Activated naive CD4-positive, alpha-beta T cell (primary cell): ENCODE results near the gene DPP6.

ENCODE experiments used
- DNase-seq, 4 experiments: peaks; one replicate each; lab custom pipeline; 2025; lab: John Stamatoyannopoulos, UW

Gene DPP6

DNA sequence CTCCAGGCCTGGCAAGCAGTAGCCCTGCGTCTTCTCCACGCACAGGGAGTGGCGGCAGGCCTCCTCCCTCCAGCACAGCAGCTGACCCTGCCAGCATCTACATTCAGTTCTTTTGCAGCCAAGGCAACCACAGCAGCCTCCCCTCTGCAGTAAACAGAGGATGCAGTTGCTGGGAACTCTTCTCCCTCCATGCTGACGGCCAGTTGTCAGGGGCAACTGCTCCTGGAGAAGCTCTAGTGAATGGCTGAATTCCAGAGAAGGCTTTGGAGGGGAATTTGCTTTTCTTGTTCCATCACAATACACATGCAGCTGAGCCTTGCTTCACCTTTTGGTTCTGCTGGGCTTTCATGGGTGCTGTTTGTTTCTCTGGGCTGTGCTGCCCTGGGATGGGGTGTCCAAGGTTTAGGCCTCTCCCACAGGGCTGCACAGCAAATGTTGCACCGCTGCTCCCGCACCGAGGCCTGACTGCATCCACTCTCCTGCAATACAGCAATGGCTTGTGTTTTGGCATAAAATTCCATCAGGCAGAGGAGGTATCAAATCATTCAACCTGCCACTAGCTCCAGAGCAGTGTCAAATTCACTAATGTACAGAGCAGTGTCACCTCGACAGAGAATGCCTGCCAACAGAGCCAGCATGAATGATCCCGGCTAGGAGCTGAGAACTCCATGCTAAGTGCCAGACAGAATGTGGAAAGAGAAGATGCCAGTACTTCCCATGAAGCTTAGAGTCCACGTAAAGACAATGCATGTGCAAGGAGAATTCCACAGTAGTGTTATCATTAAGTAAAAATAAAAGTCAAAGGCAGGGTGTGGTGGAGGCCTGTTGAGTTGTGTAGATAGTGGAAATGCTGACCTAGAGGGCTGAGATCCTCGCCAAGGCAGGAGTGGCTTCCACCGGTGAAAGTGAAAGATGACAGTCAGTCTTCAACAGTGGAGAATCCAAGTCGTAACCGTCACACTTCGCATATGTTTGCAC lies 399.6 kb downstream of the DPP6 start:
- DNase-seq: no peak

DNA sequence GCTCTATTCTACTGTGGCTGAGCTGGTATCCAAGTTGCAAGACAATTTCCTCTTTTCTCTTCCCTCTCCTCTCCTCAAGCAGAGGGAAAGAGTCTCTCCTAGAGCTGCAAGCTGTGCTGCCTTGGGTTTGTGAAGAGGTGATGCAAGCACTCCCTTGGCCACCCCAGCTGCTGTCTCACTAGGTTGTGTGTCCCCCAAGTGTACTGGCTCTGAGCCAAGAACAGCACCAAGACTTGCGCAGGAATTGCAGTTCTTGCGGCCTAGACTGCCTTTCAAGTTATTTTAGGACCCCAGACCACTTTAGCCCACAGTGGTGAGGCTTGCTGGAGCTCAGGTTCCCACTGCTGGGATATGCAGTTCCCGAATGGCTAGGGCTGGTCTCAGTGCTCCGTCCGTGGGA lies 411.6 kb downstream of the DPP6 start:
- no peak for DNase-seq

DNA sequence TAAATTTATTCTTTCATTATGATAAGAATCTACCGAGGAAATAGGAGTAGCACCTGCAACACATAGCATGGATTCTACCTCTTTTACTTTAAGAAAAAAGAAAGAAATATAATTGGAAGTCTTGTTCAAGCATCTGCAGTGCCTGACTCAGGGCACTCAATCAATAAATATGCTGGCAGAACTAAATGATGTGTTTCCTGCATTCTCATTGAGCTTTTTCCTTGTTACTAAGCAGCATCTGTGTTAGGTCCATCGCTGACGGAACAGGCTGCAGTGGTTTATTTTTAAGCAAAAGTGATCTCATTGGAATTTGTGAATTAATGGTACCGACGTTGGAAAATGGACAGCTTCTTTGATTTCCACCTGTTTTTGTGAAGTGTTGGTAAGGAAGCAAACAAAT lies 417.5 kb downstream of the DPP6 start:
- DNase-seq: no peak

DNA sequence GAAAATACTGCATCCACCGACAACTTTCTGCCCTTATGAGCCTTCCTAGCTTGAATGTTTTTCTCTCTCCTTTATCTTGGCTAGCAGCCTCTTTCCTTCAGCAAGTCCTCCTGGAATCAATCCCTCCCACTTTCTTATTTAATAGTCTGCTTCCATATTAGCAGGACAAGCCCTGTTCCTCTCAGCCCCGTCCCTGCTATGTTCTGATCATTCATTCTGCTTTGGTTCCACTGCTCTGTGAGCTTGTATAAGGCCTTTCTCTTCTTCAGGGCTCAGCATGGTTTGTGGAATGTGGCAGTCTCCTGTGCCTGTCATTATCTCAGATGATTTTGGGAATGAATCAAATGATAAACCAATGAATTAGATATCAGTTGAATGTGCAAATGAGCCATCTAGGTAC lies 420.1 kb downstream of the DPP6 start:
- DNase-seq: no peak

DNA sequence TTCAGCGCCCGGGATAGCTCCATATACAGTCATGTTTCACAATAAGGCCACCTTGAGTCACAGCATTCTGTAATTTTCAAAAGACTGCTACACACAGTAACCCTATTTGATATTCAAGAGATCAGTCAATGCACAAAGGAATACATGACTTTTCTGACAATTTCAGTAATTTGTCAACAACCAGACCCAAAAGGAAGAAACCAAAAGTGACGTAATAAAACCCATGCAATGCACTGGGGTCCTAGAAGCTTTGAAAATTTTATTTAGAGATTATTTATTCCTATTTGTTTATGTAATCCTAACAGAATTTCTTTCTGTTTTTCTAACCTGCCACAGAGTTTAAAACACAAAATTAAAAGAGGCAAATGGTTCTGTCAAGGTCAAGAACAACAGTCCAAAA lies 421.2 kb downstream of the DPP6 start:
- no peak for DNase-seq

DNA sequence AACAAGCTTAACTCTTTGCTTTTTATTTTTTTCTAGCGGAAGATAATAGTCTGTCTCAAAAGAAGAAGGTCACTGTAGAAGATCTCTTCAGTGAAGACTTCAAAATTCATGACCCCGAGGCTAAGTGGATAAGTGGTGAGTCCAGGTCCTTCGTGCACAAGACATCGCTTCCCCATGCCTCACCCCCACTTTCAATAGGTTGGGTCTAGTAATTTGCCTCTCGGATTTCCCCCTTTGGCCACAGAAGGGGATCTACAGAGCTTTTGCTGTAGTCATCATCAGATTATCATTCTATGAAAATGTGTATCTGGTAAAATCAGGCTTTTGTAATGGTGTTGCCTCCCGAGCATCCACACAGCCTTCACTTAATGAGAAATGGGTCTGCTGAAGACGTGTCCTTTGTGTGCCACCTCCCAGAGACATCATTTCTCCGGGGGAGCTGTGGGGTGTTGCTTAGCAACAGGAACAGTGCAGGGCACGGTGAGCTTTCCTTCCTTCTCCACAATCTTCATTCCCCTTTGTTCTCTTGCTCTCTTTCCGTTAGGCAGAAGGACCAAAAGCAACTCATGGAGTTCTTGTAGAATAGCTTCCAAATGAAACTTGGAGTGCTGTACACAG lies 422.8 kb downstream of the DPP6 start:
- DNase-seq: no peak

DNA sequence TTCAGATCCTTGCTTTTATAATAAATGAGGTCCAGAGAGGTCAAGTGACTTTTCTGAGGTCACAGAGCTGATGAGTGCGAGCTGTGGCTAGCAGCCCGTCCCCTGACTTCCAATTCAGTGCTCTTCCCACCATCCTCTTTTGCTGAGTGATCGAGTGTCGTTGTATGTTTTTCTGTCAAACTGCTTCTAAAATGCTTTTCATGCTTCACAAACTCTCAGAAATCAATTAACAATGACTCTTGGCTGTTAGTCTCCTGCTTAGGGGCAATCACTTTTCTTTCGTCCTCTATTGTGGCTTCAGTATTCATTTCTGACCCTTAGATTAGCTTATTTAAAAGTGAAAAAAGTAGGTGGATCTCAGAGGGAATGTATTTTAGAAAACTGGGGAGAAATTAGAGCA lies 423.7 kb downstream of the DPP6 start:
- DNase-seq: no peak

DNA sequence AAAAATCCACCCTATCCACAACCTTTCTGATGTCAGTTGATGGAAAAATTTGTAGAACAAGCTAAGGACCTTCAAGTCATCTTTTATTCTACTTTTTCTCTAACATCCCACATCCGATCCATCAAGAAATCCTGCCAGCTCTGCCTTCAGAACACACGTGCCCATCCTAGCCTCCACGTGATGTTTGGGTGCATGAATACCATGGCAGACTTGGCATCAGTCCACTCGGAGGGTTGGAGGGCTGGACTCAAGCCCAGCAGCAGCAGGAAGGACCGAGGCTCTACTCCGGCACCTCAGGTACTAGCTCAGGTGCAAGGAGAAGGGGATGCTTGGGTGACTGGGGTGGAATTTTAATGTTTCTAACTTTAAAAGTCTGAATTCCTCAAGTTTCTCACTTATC lies 428.6 kb downstream of the DPP6 start:
- no peak for DNase-seq

DNA sequence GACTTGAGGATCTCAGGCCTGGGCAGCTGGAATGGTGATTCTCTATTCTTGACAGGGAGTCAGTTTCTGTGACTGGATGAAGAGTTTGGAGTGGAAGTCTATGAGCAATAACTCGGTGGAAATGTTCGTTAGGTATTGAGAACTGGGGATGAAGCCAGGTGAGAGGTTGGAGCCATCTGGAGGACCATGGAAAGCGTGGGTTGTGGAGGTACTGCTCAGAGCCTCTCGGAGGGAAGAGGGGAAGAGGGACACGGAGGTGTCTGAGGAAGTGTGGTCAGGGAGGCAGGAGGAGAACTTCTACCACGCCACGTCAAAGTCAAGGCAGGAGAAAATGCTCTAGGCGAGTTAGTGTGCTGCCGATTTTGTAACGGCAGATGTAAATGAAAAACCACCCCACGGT lies 430.7 kb downstream of the DPP6 start:
- no peak for DNase-seq

DNA sequence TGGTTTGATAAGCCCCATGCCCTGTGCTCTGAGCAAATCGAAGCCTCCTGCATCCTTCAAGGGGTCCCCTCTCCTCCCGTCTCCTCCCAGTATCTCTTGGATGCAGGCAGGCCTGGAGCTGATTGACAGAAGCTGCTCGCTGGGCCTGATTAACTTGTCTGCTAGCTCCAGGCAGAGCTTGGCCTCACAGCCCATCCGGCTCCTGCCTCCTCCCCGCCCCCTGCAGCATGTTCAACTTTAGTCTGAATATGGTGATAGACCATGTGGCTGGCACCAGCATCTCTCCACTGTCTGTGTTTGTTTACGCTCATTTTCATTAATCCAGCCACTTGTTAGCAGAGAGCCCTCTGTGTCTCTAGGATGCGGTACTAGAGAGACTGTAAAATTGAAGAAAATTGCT lies 432.2 kb downstream of the DPP6 start:
- no peak for DNase-seq

DNA sequence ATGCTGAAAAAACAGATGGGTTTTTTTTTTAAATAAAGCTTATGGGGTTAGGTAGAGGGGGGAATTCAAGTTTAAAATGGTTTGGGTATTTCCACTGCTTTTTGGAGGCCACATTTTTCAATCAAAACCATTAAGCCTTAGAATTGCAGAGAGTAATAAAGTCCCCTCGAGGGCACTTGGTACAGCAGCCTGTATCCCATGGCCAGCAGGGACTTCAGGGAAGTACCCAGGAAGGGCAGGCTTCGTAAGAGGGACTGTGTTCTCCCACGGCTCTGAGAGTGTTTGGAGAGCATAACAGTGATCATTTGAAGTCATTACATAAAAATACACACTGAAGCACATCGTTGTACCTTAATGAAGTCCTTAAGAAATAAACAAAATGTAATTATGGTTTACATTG lies 432.7 kb downstream of the DPP6 start:
- no peak for DNase-seq

DNA sequence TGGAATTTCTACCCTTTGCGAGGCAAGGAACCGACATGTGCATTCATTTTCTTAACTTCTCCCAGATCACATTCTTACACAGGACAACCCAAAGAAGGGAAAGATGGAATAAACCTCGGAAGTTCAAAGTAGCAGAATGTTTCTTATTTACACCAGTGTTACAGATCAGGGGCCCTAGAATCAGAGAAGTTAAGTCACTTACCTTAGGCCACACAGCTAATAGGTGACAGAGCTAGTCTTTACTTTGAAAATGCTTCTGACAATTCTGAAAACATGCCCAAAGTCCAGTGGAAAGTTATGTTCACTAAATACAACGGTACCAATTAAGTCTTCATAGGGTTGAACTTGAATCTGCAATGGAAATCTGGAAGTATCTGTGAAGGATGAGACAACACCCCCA lies 437.7 kb downstream of the DPP6 start:
- no peak for DNase-seq

DNA sequence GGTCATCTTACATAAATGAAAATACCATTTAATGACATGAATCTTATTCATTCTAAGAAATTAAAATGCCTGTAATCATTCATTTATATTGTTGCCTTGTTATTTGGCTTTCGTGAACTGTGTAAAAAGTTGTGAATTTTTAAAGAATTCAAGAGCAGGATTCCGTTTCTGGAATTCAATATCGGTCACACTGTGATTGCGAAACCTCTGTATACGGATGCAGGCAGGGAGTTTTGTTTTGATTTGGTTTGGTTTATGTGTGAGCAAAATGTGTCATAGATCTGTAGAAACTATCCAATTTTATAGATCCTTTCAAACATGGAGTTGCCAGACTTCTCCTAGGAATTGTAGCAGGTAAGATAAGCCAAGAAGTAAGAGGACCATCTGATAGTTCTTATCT lies 441.4 kb downstream of the DPP6 start:
- no peak for DNase-seq

DNA sequence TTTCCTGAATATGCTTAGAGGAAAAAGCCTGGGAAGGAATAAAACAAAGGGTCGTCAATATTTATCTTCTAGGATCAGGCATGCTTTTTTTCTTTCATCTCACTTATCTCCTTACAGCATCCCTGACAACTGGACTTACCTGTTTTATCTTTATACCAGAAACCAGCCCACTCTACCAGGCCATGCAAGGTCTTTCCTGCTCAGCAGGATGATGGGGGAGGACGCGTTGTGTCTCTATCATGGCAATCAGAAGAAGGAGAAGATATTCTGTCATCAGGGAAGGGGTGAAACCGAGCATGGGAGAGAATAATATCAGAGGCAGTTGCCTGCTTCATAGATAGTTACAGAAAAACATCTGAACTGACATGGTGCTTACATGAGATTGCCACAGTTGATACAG lies 445.6 kb downstream of the DPP6 start:
- DNase-seq: no peak

DNA sequence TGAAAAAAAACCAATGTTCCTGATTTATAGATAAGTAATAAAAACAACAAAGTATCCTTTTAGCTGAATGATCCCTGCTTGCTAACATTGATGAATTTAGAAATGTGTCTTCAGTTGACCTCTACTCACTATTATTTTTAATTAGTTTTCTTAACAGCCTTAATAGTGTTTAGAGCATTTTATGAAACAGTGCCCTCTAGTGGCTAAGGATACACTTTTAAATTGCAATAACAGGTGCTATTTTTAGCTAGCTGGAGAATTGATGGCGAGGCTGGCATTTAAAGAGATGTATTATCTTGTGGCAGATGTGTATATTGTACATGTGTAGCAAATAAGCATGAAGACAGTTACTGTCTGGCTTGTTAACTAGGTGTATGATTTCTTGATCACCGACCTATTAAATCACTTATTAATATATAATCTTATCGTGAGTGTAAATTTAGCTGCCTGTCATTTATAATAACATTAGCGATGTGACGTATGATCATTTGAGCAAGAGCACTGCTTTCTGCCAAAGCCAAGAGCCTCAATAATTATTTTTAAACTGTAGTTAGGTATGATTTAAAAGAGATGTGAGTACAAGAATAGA lies 451.9 kb downstream of the DPP6 start:
- no peak for DNase-seq

DNA sequence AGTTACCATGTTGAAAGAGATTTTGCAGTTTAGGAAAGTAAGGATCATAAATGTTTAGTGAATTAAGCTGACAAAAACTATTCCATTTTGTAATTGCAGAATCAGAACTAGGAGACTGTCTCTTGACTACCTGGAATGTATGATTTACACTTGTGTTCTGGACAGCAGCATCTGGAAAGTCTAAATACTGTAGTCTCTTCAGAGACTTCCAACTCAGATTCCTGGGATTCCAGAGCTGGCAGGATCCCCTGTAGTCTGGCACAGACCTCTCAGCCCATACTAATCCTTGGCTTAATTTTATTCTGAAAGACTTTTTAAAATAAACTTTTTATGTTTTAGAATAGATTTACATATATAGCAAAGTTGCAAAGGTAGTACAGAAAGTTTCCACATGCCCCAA lies 452.7 kb downstream of the DPP6 start:
- DNase-seq: no peak

DNA sequence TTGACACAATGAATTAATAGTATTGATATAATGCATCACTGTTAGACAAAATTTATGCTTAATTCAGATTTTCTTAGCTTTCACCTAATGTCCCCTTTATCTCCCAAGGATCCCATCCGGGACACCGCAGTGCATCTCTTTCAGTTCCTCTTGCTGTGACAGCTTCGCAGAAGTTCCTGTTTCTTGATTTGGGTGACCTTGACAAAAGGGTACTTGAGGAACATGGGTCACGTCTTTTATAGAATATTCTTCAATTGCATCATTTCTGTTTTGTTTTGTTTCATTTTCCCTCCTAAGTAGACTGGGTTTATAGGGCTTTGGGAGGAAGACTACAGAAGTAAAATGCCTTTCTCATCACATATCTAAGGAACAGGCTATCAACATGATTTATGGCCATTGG lies 453.2 kb downstream of the DPP6 start:
- DNase-seq: no peak

DNA sequence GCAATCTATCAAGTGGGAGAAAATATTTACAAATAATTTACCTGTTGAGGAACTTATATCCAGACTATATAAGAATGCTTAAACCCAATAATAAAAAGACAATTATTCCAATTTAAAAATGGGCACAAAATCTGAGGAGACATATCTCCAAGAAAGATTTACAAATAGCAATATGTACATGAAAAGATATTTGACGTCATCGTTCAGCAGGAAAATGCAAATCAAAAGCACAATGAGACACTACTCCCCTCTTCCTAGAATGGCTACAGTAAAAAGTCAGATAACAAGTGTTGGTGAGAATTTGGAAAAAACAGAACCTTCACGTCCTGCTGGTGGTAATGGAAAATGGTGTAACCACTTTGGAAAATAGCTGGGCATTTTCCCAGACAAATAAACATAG lies 457.0 kb downstream of the DPP6 start:
- DNase-seq: no peak

DNA sequence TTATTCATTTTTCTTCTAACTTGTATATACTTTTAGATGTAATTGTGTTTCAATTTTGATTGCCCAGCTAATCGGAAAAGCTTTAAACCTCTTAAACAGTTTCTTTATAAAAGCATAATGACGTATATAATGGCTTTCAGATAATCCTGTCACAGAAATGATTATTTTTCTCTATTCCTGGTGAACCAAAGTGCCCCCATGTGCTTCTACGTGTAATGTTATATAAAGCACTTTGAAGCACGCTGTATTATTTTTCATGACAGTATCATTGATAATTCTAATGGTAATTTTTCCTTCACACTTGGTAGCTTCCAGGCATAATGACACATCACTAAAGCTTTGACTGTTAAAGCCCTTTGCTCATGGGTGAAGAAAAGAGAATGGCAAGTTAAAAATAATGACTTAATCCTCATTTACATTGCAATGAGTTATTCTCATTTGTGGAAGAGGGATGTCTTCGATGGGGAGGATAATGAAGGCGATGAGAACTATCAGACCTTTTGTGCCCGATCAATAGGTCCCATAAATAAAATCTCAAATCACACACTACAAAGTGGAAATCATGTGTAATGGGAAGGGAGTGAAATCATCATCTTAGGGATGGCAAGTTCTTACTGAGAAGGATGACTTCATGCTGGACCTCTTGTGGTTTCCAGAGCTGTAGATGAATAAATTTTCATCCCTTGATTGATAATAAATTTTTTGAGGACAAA lies 460.1 kb downstream of the DPP6 start:
- DNase-seq: no peak

DNA sequence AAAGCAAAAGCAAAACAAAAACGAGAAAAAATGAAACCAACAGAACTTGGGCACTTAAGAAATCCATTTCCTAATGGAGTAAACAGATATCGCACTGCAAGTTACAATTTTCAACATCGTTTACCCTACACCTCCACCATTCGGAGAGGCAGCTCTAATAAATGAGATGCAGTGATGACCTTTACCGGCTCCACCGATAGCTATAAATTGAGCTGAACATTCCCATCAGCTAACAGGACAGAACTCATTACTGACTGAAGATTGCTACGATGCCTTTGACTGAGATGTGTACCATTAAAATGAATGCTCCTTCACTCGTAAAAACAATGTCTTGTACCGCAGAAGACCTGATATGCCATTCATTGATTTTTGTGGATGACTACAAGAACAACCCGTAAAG lies 465.6 kb downstream of the DPP6 start:
- DNase-seq: no peak

DNA sequence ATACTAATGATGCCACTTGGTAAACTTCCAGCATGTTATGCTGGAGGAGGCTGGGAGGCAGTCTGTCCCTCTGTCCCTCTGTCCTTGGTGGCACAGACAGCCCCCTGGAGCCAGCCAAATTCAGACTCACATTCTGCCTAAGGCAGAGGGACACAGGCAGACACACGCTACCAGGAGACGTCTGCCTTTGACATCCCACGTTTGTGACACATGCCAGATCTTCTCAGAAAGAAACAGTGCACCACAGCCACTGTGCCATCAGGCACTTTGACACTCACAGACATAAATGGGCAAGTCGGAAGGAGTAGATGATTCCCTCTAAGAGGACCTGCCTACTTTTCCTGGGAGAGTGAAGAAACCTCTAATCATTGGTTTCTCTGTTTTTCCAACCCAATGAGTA lies 467.0 kb downstream of the DPP6 start:
- DNase-seq: no peak

DNA sequence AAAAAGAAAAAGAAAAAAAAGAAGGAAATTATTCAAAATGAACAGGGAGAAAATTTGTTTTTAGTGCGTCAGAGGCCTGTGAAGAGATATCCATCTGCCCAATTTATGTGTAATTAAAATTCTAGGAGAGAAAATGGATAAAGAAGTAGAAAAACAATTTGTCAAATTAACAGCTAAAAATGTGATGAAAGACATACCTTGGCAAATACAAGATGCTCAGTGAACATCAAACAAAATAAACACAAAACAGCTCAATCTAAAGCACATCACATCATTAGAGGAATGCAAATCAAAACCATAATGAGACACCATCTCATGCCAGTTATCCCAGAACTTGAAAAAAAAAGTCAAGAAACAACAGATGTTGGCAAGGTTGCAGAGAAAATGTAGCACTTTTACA lies 477.9 kb downstream of the DPP6 start:
- no peak for DNase-seq

DNA sequence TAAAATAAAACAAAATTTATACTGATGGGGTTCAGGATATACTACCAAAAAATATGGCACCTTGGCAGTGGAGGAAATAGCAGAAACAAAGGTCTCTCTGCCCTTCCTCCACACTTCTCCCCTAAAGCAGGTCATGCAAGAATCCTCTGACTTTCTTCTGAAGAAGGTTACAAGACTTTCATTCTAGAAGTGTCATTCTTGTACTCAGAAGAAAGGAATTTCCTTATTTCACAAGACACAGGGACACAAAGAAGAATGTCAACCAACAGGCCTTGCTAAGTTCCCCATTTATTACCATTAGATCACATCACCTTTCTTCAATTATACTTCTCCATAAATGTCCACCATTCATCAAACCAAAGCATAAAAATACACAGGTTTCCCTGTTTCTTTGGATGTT lies 480.6 kb downstream of the DPP6 start:
- DNase-seq: no peak
